Measurements from ENCODE around the gene LSM12.

The LSM12 gene

DNA sequence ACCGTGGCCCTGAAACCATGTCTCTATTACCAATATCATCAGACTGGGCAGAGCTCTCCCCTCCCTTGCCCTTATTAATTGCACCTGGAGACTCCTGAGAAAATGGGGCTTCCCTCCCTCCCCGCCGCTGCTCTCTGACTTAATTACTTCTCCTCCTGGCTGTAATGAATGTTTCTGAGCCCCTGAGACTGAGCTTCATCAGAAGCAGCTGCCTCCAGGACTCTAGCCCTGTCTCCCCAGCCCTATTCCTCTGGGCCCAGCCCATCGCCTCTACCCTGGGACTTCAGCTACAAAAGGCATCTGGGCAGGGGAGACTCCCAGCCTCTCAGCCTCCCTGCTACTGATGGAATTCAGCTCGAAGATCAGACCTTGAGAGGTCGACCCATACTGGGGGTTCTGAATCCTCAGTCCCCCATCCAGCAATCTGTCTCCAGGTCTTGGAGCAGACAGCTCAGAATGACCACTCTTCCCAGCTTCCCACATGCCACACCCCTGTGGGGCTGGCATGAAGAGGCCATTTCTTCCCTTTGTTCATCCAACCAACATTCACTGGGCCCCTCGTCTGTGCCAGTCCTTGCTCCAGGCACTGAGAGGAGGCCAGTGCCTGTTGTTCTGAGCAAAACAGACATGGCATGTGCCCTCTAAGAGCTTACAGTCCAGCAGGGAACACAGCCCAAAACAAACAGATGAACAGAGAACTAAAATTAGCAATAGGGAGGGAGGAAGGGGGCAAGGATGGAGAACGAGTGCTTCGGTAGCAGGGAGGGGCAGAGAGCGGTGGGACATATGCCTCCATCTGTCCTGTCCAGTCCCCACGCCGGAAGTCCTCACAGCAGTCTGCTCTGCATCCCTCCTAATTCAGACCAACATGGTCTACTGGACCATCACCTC, 79.1 kb downstream of the LSM12 start:
- no peak for DNase-seq (ENCODE audit: low spot score)

DNA sequence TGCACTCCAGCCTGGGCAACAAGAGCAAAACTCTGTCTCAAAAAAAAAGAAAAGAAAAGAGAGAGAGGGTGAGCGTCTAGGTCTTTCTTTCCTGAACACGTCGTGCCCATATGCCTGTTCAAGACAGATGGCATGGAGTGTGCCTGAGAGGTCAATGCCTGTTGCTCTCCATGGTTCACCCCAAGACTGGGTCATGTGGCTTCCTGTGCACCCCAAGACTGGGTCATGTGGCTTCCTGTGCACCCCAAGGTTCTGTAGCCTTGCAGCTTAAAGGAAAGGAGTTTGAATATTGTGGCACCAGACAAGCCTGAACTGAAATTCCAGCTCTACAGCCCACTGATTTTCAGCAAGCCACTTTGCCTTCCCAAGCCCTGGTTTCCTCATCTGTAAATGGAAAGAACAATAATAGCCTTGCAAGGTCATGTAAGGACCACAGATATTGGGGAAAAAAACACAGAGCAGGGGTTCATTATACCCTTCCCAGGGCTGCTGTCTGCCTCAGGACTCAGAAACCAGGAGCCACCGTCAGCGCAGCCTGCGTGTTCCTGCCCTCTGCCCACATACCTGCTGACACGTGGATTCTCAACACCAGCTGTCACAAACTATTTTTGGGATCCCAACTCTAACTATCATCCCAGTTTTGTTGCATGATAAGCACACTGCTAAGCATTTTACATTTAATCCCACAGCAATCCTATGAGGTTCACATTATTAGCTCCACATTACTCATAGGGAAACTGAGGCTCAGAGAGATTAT, 80.1 kb downstream of the LSM12 start:
- no peak for DNase-seq (ENCODE audit: low spot score)

- no peak for DNase-seq (ENCODE audit: low spot score)
Measured at GRCh38 chr17:43984521-43984920, 82.0 kb downstream of the LSM12 start.

All from AG08396 (cell line).